Colonic mucosa (tissue), 4 donors: ENCODE results near the gene RGPD5. TPM values are rescaled to one million over a fixed set of nuclear protein-coding genes. Genes with fewer than 3 reads are reported as not detected.
"Not testable (repeated sequence)": the region's sequence is repeated elsewhere in the genome, so short reads cannot be mapped to it uniquely, and the experiment has no call there.

Source experiments
- DNase-seq: peaks from one replicate; pipeline ENCODE4 v3.0.0-alpha.2; 2020
- H3K27ac ChIP-seq: fragments of 200-600 bp; one replicate; pipeline ENCODE4 v1.8.0; 2021
- H3K27me3 ChIP-seq: fragments of 200-600 bp; one replicate; pipeline ENCODE4 v1.8.0; 2021
- H3K36me3 ChIP-seq: fragments of 200-600 bp; one replicate; pipeline ENCODE4 v1.8.0; 2021
- H3K4me1 ChIP-seq: fragments of 200-600 bp; one replicate; pipeline ENCODE4 v1.8.0; 2021; ENCODE audit warnings: mild to moderate bottlenecking
- H3K4me3 ChIP-seq: fragments of 200-600 bp; one replicate; pipeline ENCODE4 v1.8.0; 2021
- H3K9ac ChIP-seq, 2 donors: one replicate each; pipeline ENCODE4 v1.7.0; 2013; ENCODE audit warnings: control low read depth in 2 of 2, low read depth in 2 of 2, low read length in 2 of 2
- H3K9me3 ChIP-seq: fragments of 200-600 bp; one replicate; pipeline ENCODE4 v1.8.0; 2021
- intact Hi-C: fragments of 100-400 bp; cut with DNase I; formaldehyde crosslinking; loops from one replicate; pipeline ENCODE4 v1.14.1; 2022
- total RNA-seq, 2 donors: library from RNA; stranded (reverse); fragmentation: NEBNext Ultra II Directional in 1 of 2; extraction: Animal tissue kit (Norgen Biotek cat#: 25700) in 1 of 2; gene quantifications; one replicate each; pipeline ENCODE4 v1.2.1, GENCODE V29; 2021
- donor health status: healthy.
- donor health status: DM: no; HTN: no; CAD: no.
- donor health status: DM: no; HTN: no; CAD: no.

The RGPD5 gene
- 10 to 100 TPM; 33.2 to 44.4 TPM for total RNA-seq

DNA sequence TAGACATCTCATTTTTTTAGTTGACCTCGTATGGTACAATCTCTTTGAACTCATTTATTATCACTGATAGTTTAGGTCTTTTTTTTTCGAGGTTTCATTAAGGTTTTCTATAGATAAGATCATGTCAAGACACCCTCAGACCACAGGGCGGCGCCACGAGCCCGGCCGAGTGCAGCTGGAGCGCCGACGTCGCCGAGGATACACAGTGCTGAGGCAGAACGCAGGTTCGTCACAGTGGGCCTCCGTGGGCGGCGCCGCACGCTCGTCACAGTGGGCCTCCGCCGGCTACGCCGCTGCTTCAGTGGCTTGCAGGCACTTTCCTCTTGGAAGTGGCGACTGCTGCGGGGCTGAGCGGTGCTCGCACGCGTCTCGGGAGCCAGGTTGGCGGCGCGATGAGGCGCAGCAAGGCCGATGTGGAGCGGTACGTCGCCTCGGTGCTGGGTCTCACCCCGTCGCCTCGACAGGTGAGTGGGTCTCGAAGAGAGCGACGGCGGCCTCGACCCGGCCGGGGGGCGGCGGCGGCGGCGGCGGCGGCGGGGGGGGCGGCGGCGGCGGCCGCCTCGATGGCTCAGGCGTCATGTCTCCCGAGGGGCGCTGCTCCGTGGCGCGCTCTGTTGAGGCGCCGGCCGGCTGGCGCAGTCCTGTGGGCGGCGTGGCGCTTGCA is at the start of gene RGPD5:
Gene RGPD5 (plus strand): TSS at position 232 of the 664 bp plus-strand sequence. CDS start 161 bp downstream, at position 393.
- H3K9me3 ChIP-seq, H3K4me3 ChIP-seq, intact Hi-C loops, H3K9ac ChIP-seq, H3K4me1 ChIP-seq, DNase-seq, H3K27ac ChIP-seq, H3K36me3 ChIP-seq, H3K27me3 ChIP-seq: not testable (repeated sequence)

DNA sequence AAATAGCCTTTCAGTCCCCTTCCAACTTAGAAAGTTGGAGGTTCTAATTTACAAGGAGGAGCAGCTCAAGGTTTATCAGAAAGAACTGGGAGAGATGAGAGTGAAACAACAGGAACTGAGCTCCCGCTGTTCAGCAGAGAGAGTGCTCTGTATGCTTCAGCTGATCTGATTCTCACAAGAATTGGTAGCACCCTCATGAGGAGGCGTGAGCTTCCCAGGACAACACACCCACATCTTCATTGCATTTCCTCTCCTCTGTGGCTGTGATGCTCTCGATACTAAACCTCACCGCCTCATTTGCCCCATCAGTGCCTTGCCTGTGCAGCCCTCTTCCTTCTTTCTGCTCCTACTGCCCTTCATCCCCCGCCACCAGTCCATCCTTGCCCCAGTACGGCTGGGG is 42.5 kb upstream of the RGPD5 start:
- H3K27me3 ChIP-seq, DNase-seq, intact Hi-C loops, H3K36me3 ChIP-seq, H3K4me1 ChIP-seq, H3K9ac ChIP-seq, H3K4me3 ChIP-seq, H3K9me3 ChIP-seq, H3K27ac ChIP-seq: not testable (repeated sequence)

DNA sequence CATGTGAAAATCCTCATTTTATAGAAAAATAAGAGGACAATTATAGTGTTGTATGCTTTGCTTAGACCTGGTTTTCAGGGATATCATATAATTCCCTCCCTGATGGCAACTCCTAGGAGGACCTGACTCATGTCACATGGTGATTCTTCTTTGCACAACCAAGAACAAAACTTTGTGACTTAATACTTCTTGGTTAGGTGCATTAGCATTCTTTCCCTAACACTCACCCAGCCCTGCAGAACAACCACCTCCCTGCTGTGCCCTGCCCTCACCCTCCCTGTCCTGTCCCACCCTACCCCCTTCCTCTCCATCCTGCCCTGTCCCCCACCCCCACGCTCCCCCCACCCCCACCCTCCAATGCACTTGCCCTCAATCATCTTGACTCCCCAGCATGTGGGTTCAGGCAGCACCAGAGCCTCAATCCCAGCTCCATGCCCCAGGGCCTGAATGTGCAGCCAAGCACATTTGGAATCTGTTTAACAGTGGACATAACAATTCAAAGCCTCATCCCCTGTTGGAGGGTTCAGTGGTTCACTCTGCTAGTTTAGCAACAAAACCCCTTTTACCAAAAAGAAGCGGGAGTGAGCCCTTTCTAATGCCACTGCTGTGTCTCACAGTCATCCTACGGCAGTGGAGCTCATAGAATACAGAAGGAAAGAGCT is 36.8 kb upstream of the RGPD5 start:
- H3K27me3 ChIP-seq, H3K36me3 ChIP-seq, H3K4me3 ChIP-seq, H3K9me3 ChIP-seq, DNase-seq, H3K9ac ChIP-seq, intact Hi-C loops, H3K27ac ChIP-seq, H3K4me1 ChIP-seq: not testable (repeated sequence)

DNA sequence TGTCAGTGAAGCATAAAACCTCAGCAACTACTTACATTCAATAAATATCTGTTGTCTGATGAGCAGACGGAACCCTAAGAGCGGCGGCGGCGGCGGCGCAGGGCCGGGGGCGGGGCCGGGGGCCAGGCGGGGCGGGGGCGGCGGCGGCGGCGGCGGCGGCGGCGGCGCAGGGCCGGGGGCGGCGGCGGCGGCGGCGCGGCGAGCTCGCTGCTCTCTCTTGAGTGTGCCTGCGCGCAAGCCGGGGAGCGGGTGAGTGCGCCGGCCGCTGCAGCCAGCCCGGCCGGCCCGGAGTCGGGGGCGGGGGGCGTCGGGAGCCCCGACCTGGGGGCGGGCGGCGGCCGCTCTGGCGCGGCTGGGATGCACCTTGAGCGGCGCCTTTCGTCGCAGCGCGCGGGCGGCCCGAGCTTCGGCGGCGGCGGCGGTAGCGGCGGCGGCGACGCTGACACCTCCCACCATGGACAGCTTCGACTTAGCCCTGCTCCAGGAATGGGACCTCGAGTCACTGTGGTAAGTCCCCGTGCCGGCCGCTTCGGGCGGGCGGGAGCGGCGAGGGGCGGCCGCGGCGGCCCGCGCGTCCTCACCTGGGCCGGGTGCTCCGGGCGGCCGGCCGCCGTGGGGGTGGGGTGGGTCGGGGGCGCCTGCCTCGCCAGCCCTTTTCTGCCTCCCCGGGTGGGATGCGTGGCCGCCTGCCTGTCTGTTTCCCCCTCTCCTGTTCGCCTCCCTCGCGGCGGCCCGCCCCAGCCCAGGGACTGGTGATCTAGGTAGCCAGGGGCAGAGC is 33.7 kb upstream of the RGPD5 start:
- not testable (repeated sequence) for DNase-seq

DNA sequence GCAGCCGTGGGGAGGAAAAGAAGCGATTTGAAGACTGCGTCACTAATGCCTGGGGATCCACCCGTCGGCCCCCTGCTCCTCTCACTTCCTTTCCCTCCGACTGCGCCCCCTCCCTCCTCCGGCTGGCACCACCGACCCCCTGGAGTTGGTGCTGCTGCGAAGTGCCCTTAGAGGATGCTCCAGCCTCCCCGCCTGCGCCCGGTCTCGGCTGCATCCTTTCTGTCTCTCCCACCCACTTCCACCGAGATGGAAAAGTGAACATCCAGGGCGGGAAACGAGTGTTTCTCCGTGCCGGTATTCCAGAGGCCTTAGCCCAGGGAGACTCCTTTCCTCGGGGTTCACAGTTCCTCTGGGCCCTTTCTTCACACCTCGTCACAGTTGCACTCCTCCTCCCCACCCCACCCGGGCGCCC is 33.1 kb upstream of the RGPD5 start:
- DNase-seq, H3K36me3 ChIP-seq, H3K27me3 ChIP-seq, H3K4me1 ChIP-seq, intact Hi-C loops, H3K4me3 ChIP-seq, H3K9me3 ChIP-seq, H3K27ac ChIP-seq, H3K9ac ChIP-seq: not testable (repeated sequence)

More for the DNA sequence above, 33.7 kb upstream of the RGPD5 start:
- H3K4me1 ChIP-seq, H3K9ac ChIP-seq, H3K4me3 ChIP-seq, intact Hi-C loops, H3K9me3 ChIP-seq, H3K27me3 ChIP-seq, H3K27ac ChIP-seq, H3K36me3 ChIP-seq: not testable (repeated sequence)

DNA sequence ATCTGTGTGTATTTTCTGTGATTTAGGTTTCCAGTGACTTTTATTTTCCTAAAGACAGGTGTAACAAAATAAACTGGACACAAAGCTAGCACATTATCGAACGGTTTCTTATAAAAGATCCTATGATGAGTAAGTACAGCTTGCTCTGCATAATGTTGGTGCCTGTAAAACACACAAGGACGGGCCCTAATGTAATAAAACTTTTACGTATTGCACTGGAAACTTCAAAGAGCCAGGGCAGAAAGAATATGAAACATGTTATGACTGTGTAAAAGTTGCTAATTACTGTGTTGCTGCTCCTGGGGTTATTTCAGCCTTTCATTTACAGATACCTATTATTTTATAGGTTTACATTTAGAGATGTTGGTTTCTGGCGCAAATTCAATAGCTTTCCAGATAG is 32.1 kb upstream of the RGPD5 start:
- H3K4me1 ChIP-seq, intact Hi-C loops, H3K27ac ChIP-seq, H3K27me3 ChIP-seq, H3K4me3 ChIP-seq, H3K9me3 ChIP-seq, DNase-seq, H3K9ac ChIP-seq, H3K36me3 ChIP-seq: not testable (repeated sequence)

DNA sequence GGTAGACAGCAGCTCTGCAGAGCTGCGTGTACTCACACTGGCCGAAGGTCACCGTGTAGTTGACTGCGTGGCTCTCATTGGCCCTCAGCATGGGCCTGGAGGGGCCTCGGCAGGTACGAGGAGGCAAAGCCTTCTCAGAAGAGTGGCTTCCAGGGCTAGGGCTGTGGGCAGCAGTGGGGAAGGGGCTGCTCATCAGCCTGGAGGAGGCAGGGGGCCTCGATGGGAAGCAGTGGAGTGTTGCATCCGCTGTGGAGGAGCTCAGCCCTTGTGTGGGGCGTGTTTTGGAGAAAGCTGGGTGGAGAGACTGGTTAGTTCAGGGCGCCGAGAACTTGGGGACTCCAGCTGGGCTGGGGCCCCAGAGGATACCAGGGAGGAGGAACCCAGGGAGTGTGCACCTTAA is 28.0 kb upstream of the RGPD5 start:
- DNase-seq, H3K9ac ChIP-seq, H3K36me3 ChIP-seq, H3K9me3 ChIP-seq, H3K27me3 ChIP-seq, H3K4me1 ChIP-seq, H3K27ac ChIP-seq, intact Hi-C loops, H3K4me3 ChIP-seq: not testable (repeated sequence)

DNA sequence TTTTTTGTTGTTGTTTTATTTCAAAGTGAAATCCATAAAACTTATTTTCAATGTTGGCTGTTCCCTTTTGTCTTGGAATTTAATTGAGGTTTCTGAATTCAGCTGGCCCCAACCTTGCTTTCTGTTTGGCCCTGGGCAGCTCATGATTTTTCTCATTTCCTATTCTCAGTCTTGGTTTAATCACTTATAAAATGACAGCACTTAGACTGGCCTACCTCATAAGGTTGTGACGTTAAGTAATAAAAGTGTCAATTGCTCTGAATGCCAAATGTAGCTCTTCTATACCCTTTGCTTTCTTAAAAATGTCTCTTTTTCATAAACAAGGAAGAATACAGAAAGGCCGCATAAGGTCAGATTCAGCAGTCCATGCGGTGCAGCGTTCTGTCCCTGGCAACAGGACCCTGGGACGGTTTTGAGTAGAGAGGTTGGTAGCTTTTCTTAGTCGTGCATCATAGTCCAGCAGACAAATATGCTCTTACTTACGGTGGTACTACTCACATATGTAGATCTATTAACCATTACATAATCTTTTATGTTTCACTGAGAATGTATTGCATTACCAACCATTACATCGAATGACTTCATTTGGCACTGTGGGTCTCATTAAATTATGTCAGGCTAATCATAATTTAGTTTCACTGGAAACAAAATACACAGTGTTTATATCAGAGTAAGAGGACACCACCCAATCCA is 27.1 kb upstream of the RGPD5 start:
- H3K4me3 ChIP-seq, H3K4me1 ChIP-seq, H3K36me3 ChIP-seq, H3K27ac ChIP-seq, H3K27me3 ChIP-seq, intact Hi-C loops, H3K9me3 ChIP-seq, H3K9ac ChIP-seq, DNase-seq: not testable (repeated sequence)

DNA sequence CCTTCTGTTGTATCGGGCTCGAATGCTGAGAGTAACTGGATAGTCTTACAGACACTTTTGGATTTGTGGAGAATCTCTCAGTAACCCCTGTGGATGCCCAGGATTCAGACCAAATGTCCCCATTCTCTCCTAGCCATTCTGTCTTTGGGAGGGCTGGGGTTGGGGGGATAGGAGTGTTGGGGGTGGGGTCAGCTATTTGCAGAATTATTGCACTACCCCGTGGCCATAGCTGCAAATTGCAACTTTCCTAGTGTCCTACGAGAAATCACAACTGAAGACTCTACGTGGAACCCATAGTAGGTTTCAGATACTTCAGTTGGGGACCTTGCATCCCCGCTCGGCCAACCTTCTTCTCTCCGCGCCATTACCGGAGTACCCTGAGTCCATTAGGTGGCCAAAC is 25.2 kb upstream of the RGPD5 start:
- H3K9ac ChIP-seq, H3K27ac ChIP-seq, H3K4me3 ChIP-seq, H3K4me1 ChIP-seq, DNase-seq, H3K9me3 ChIP-seq, H3K36me3 ChIP-seq, H3K27me3 ChIP-seq, intact Hi-C loops: not testable (repeated sequence)

DNA sequence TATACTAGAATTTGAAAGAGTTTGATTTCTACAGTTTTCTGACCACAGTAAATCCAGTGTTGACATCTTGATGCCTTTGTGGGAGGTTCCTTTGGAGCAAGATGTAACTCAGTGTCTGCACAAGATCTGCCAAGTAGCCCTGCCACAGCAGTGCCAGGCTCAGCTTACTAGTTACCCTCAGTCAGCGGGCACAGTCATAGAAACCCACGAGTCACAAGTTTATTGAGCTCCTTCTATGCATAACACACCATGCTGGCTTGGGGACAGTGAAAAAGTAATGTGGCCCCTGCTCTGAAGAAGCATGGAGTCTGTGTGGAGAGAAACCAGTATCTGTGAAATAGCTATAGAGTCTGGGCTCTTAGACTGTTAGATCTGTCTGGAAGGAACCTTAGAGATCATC is 15.0 kb upstream of the RGPD5 start:
- H3K36me3 ChIP-seq, H3K4me3 ChIP-seq, H3K27me3 ChIP-seq, DNase-seq, H3K4me1 ChIP-seq, H3K9me3 ChIP-seq, intact Hi-C loops, H3K9ac ChIP-seq, H3K27ac ChIP-seq: not testable (repeated sequence)

DNA sequence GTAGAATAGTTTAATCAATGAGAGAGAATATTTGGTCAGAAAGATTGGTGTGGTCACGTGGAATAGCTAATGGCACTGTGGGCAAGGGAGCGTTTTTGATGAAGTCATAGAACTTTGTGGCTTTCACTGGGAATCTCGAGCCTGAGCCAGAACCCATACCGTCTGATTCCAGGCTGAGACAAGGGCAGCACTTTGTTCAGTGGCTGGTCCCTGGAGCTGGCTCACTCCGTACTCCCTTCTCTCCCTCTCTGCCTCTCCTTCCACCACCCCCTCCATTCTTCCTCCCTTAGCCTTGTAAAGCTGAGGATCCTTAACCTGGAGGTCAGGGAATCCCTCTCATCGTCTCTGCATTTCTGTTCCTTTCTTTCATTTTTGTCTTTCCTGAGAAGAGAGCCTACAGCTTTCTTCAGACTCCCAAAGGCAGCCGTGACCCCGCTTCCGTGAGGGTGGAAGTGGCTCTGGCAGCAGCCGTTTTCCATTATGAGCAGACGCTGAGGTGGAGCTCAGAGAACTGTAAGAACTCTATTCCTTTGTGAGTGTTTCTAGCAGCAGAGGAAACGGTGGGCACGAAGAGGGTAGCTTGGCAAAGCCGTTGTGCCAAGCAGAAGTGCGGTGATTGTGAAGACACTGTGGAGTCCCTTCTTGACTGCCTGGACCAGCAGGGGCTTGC is 12.8 kb upstream of the RGPD5 start:
- H3K4me3 ChIP-seq, H3K27ac ChIP-seq, intact Hi-C loops, H3K4me1 ChIP-seq, H3K9ac ChIP-seq, DNase-seq, H3K27me3 ChIP-seq, H3K9me3 ChIP-seq, H3K36me3 ChIP-seq: not testable (repeated sequence)

DNA sequence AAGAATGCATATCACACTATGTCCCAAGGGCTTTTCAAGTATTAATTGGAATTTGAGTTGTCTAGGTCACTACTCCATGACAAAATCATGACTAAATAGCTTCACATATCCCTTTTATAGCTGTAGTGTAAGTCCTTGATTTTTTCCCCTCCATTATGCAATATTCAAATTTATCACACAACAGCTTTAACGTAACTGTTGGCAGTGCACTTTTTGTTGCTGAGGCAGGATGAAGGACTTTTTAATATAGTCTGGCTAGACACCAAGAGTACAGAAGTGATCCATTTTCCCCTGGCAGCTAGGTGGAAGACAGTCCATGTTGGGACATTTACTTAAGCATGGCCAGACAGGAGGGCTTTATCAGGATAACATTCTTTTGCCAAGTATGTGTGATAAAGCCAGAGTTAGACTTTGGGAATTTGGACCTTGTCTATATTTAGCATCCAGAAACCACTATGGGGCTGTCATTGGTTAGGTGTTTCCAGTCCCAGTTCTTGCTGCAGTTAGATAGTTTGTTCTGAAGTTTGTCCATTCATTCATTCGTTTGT is 11.6 kb upstream of the RGPD5 start:
- H3K9ac ChIP-seq, intact Hi-C loops: not testable (repeated sequence)

More for the DNA sequence above, 11.6 kb upstream of the RGPD5 start:
- H3K4me3 ChIP-seq, DNase-seq, H3K27me3 ChIP-seq, H3K4me1 ChIP-seq, H3K36me3 ChIP-seq, H3K9me3 ChIP-seq, H3K27ac ChIP-seq: not testable (repeated sequence)
